ENCODE data around the gene AKAP7. TPM values are rescaled to one million over a fixed set of nuclear protein-coding genes. Genes with fewer than 3 reads are reported as not detected.

AKAP7 gene
- total RNA-seq, 2 experiments from 2014 or later, result 6.2 to 6.5 TPM

- intact Hi-C loops (cut with micrococcal nuclease), result no loop called here
- Mint-ChIP-seq H3K4me1 (ENCODE audit: low read depth) (no peaks in the 10 kb centered on the region), H3K36me3 (ENCODE audit: low read depth) (no peaks in the 10 kb centered on the region), H3K27me3 (peaks cover 2% of the 10 kb centered on the region), H3K9me3 (no peaks in the 10 kb centered on the region), H3K27ac (no peak overlapping the region), H3K4me3 (no peak overlapping the region)
- ATAC-seq (no peak), DNase-seq (no peak)
- ChIA-PET POLR2A (no interaction called here), CTCF (no interaction called here)
- TF ChIP-seq CTCF (IDR thresholded peaks at IDR 0.05), result no peak
Observed at GRCh38 chr6:131124336-131125071, 10.8 kb upstream of the AKAP7 start.

GRCh38 chr6:131125431-131125830 is 9.8 kb upstream of the AKAP7 start:
- ChIA-PET CTCF (no interaction called here), POLR2A (no interaction called here)
- no peaks in the 10 kb centered on the region for H3K36me3 Mint-ChIP-seq (ENCODE audit: low read depth)
- TF ChIP-seq CTCF (IDR thresholded peaks at IDR 0.05), result no peak
- DNase-seq (no peak), ATAC-seq (no peak)
- H3K27ac Mint-ChIP-seq, result no peak overlapping the region
- H3K27me3 Mint-ChIP-seq, result peaks cover 2% of the 10 kb centered on the region
- intact Hi-C loops (cut with micrococcal nuclease), result no loop called here
- H3K4me1 Mint-ChIP-seq (ENCODE audit: low read depth), result no peaks in the 10 kb centered on the region
- no peak overlapping the region for H3K4me3 Mint-ChIP-seq
- no peaks in the 10 kb centered on the region for H3K9me3 Mint-ChIP-seq

GRCh38 chr6:131129689-131130553 is 5.3 kb upstream of the AKAP7 start:
- no peak for ATAC-seq
- H3K27ac Mint-ChIP-seq, result no peak overlapping the region

GRCh38 chr6:131130554-131130940 is 4.7 kb upstream of the AKAP7 start:
- ATAC-seq (no peak), DNase-seq (no peak)
- no peak overlapping the region for H3K4me3 Mint-ChIP-seq
- POLR2A ChIA-PET, result no interaction called here
- CTCF ChIA-PET, result interaction anchor here (0.7 kb wide), 1 partner anchor 13 kb away, joined by 3 read pairs; no protein-coding TSS in a partner anchor
- TF ChIP-seq CTCF (IDR thresholded peaks at IDR 0.05), result no peak
- intact Hi-C loops (cut with micrococcal nuclease), result no loop called here
- H3K4me1 Mint-ChIP-seq (ENCODE audit: low read depth), result peaks cover 6% of the 10 kb centered on the region
- H3K27me3 Mint-ChIP-seq, result peaks cover 2% of the 10 kb centered on the region
- H3K36me3 Mint-ChIP-seq (ENCODE audit: low read depth), result no peaks in the 10 kb centered on the region
- no peaks in the 10 kb centered on the region for H3K9me3 Mint-ChIP-seq
- H3K27ac Mint-ChIP-seq, result no peak overlapping the region

More at GRCh38 chr6:131129689-131130553, 5.3 kb upstream of the AKAP7 start:
- Mint-ChIP-seq H3K9me3 (no peaks in the 10 kb centered on the region), H3K4me3 (no peak overlapping the region), H3K36me3 (ENCODE audit: low read depth) (no peaks in the 10 kb centered on the region), H3K27me3 (peaks cover 2% of the 10 kb centered on the region), H3K4me1 (ENCODE audit: low read depth) (peaks cover 4% of the 10 kb centered on the region)
- no peak for TF ChIP-seq CTCF (IDR thresholded peaks at IDR 0.05)
- CTCF ChIA-PET, result interaction anchor here (0.6 to 1.3 kb wide), 5 partner anchors 9 to 245 kb away, joined by 3 to 4 read pairs (median 4); no protein-coding TSS in a partner anchor
- DNase-seq, result no peak
- intact Hi-C loops (cut with micrococcal nuclease), result no loop called here
- POLR2A ChIA-PET, result no interaction called here

- H3K4me3 Mint-ChIP-seq, result no peak overlapping the region
- ATAC-seq (no peak), DNase-seq (no peak)
- no peaks in the 10 kb centered on the region for H3K9me3 Mint-ChIP-seq
- H3K27ac Mint-ChIP-seq, result no peak overlapping the region
- no peak for TF ChIP-seq CTCF (IDR thresholded peaks at IDR 0.05)
- POLR2A ChIA-PET, result interaction anchor here (0.6 kb wide), 1 partner anchor 543 kb away, joined by 3 read pairs; no protein-coding TSS in a partner anchor
- CTCF ChIA-PET, result interaction anchor here (0.6 to 3.0 kb wide), 5 partner anchors 9 to 495 kb away, joined by 3 to 14 read pairs (median 3); partner anchors contain the start of gene MED23
- intact Hi-C loops (cut with micrococcal nuclease), result no loop called here
- no peaks in the 10 kb centered on the region for H3K36me3 Mint-ChIP-seq (ENCODE audit: low read depth)
- peaks cover 2% of the 10 kb centered on the region for H3K27me3 Mint-ChIP-seq
- H3K4me1 Mint-ChIP-seq (ENCODE audit: low read depth), result peaks cover 9% of the 10 kb centered on the region
Observed at GRCh38 chr6:131132360-131132759, 2.9 kb upstream of the AKAP7 start.

All from activated CD8-positive, alpha-beta T cell treated with anti-CD3 and anti-CD28 coated beads for 36 hours (primary cell).